ENCODE measurements around the gene SMIM23. TPM values are rescaled to one million over a fixed set of nuclear protein-coding genes. Genes with fewer than 3 reads are reported as not detected.

Gene SMIM23
- total and polyA plus RNA-seq, 2 experiments from 2014 or later, result not detected

- TF ChIP-seq, protein P1, sequence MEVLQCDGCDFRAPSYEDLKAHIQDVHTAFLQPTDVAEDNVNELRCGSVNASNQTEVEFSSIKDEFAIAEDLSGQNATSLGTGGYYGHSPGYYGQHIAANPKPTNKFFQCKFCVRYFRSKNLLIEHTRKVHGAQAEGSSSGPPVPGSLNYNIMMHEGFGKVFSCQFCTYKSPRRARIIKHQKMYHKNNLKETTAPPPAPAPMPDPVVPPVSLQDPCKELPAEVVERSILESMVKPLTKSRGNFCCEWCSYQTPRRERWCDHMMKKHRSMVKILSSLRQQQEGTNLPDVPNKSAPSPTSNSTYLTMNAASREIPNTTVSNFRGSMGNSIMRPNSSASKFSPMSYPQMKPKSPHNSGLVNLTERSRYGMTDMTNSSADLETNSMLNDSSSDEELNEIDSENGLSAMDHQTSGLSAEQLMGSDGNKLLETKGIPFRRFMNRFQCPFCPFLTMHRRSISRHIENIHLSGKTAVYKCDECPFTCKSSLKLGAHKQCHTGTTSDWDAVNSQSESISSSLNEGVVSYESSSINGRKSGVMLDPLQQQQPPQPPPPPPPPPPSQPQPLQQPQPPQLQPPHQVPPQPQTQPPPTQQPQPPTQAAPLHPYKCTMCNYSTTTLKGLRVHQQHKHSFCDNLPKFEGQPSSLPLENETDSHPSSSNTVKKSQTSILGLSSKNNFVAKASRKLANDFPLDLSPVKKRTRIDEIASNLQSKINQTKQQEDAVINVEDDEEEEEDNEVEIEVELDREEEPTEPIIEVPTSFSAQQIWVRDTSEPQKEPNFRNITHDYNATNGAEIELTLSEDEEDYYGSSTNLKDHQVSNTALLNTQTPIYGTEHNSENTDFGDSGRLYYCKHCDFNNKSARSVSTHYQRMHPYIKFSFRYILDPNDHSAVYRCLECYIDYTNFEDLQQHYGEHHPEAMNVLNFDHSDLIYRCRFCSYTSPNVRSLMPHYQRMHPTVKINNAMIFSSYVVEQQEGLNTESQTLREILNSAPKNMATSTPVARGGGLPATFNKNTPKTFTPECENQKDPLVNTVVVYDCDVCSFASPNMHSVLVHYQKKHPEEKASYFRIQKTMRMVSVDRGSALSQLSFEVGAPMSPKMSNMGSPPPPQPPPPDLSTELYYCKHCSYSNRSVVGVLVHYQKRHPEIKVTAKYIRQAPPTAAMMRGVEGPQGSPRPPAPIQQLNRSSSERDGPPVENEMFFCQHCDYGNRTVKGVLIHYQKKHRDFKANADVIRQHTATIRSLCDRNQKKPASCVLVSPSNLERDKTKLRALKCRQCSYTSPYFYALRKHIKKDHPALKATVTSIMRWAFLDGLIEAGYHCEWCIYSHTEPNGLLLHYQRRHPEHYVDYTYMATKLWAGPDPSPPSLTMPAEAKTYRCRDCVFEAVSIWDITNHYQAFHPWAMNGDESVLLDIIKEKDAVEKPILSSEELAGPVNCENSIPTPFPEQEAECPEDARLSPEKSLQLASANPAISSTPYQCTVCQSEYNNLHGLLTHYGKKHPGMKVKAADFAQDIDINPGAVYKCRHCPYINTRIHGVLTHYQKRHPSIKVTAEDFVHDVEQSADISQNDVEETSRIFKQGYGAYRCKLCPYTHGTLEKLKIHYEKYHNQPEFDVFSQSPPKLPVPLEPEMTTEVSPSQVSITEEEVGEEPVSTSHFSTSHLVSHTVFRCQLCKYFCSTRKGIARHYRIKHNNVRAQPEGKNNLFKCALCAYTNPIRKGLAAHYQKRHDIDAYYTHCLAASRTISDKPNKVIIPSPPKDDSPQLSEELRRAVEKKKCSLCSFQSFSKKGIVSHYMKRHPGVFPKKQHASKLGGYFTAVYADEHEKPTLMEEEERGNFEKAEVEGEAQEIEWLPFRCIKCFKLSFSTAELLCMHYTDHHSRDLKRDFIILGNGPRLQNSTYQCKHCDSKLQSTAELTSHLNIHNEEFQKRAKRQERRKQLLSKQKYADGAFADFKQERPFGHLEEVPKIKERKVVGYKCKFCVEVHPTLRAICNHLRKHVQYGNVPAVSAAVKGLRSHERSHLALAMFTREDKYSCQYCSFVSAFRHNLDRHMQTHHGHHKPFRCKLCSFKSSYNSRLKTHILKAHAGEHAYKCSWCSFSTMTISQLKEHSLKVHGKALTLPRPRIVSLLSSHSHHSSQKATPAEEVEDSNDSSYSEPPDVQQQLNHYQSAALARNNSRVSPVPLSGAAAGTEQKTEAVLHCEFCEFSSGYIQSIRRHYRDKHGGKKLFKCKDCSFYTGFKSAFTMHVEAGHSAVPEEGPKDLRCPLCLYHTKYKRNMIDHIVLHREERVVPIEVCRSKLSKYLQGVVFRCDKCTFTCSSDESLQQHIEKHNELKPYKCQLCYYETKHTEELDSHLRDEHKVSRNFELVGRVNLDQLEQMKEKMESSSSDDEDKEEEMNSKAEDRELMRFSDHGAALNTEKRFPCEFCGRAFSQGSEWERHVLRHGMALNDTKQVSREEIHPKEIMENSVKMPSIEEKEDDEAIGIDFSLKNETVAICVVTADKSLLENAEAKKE (CRISPR knock-in tag; IDR thresholded peaks at IDR 0.05), result no peak
- TF ChIP-seq ETS1 (IDR thresholded peaks at IDR 0.05), result no peak
- TF ChIP-seq, protein P2, sequence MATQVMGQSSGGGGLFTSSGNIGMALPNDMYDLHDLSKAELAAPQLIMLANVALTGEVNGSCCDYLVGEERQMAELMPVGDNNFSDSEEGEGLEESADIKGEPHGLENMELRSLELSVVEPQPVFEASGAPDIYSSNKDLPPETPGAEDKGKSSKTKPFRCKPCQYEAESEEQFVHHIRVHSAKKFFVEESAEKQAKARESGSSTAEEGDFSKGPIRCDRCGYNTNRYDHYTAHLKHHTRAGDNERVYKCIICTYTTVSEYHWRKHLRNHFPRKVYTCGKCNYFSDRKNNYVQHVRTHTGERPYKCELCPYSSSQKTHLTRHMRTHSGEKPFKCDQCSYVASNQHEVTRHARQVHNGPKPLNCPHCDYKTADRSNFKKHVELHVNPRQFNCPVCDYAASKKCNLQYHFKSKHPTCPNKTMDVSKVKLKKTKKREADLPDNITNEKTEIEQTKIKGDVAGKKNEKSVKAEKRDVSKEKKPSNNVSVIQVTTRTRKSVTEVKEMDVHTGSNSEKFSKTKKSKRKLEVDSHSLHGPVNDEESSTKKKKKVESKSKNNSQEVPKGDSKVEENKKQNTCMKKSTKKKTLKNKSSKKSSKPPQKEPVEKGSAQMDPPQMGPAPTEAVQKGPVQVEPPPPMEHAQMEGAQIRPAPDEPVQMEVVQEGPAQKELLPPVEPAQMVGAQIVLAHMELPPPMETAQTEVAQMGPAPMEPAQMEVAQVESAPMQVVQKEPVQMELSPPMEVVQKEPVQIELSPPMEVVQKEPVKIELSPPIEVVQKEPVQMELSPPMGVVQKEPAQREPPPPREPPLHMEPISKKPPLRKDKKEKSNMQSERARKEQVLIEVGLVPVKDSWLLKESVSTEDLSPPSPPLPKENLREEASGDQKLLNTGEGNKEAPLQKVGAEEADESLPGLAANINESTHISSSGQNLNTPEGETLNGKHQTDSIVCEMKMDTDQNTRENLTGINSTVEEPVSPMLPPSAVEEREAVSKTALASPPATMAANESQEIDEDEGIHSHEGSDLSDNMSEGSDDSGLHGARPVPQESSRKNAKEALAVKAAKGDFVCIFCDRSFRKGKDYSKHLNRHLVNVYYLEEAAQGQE (IDR thresholded peaks at IDR 0.05; ENCODE audit: unreplicated experiment), result no peak
Measured at GRCh38 chr5:171794470-171794960, 8.9 kb downstream of the SMIM23 start (continued).

- H3K36me3 ChIP-seq (ENCODE audit: insufficient read depth), result no peaks in the 10 kb centered on the region
- H3K9me2 ChIP-seq (ENCODE audit: insufficient read depth), result no peaks in the 10 kb centered on the region
- no peak overlapping the region for H3K4me3 ChIP-seq
- ATAC-seq (no peak), DNase-seq (ENCODE audit: low spot score) (no peak)
- H3K27me3 ChIP-seq (ENCODE audit: insufficient read depth), result no peaks in the 10 kb centered on the region
- H4K20me1 ChIP-seq (replicated peaks; ENCODE audit: insufficient read depth), result no peaks in the 10 kb centered on the region
- H2AFZ ChIP-seq, result peak overlapping the region; percentile 7; the same call in 1 of the 2 replicates
- no peak overlapping the region for H3K4me2 ChIP-seq
- H3K4me3 Mint-ChIP-seq, result no peak overlapping the region
- no peaks in the 10 kb centered on the region for H3F3A ChIP-seq (replicated peaks; ENCODE audit: low read depth)
- H3K27me3 Mint-ChIP-seq (ENCODE audit: insufficient read depth, low read depth, poor library complexity), result peaks cover 6% of the 10 kb centered on the region
- H3K4me1 Mint-ChIP-seq, result peaks cover 4% of the 10 kb centered on the region; the same call in 1 of the 3 replicates
- no peak overlapping the region for H3K27ac Mint-ChIP-seq
- no peaks in the 10 kb centered on the region for H3K4me1 ChIP-seq (ENCODE audit: insufficient read depth)
- no peaks in the 10 kb centered on the region for H3K9me3 Mint-ChIP-seq
- H3K36me3 Mint-ChIP-seq (ENCODE audit: low read depth), result no peaks in the 10 kb centered on the region
- no peaks in the 10 kb centered on the region for H3K79me2 ChIP-seq (replicated peaks; ENCODE audit: insufficient read depth)
- no peak overlapping the region for H3K27ac ChIP-seq (ENCODE audit: low read depth)
- no peak for TF ChIP-seq CREB1 (CRISPR knock-in tag; IDR thresholded peaks at IDR 0.05; ENCODE audit: low read depth)
- TF ChIP-seq, protein P2 (IDR thresholded peaks at IDR 0.05; ENCODE audit: unreplicated experiment), result no peak
Measured at GRCh38 chr5:171795381-171795780, 9.8 kb downstream of the SMIM23 start.
